Measurements from ENCODE around the gene RARS1. TPM values are rescaled to one million over a fixed set of nuclear protein-coding genes. Genes with fewer than 3 reads are reported as not detected.

Gene RARS1
- total RNA-seq, 1 experiment from 2014 or later = 137 TPM

DNA sequence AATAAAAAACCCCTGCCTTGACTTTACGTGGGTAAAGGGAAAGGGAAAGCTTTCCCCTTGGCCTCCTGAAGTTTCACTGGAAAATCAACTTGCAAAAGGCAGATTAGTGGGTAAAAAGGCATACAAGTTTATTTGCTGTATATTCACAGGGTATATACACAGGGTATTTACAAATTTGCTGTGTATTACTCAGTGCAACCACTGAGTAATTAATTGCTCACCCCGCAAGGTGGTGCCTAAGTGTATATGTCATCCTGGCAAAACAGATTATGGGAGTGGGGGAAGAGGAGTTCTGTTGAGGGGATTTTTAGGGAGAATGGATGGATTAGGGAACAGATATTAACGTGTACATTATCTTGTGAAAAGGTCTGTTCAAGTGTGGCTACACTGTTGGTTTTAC, 7.1 kb upstream of the RARS1 start:
- peak overlapping the region; percentile 22 for H3K27ac Mint-ChIP-seq (ENCODE audit: unreplicated experiment)
- no peaks in the 10 kb centered on the region for H3K9me3 Mint-ChIP-seq (ENCODE audit: low read depth, unreplicated experiment)
- H3K4me1 Mint-ChIP-seq (ENCODE audit: low read depth, unreplicated experiment) = no peaks in the 10 kb centered on the region
- DNase-seq = no peak
- BruUV-seq (replicated peaks) = no TSS peak
- peaks cover 30% of the 10 kb centered on the region for H3K36me3 Mint-ChIP-seq (ENCODE audit: insufficient read depth, unreplicated experiment)
- intact Hi-C loops (cut with micrococcal nuclease; ENCODE audit: unreplicated experiment) = no loop called here
- no peaks in the 10 kb centered on the region for H3K27me3 Mint-ChIP-seq (ENCODE audit: unreplicated experiment)
- CTCF ChIA-PET = no interaction called here
- TF ChIP-seq, protein P1, sequence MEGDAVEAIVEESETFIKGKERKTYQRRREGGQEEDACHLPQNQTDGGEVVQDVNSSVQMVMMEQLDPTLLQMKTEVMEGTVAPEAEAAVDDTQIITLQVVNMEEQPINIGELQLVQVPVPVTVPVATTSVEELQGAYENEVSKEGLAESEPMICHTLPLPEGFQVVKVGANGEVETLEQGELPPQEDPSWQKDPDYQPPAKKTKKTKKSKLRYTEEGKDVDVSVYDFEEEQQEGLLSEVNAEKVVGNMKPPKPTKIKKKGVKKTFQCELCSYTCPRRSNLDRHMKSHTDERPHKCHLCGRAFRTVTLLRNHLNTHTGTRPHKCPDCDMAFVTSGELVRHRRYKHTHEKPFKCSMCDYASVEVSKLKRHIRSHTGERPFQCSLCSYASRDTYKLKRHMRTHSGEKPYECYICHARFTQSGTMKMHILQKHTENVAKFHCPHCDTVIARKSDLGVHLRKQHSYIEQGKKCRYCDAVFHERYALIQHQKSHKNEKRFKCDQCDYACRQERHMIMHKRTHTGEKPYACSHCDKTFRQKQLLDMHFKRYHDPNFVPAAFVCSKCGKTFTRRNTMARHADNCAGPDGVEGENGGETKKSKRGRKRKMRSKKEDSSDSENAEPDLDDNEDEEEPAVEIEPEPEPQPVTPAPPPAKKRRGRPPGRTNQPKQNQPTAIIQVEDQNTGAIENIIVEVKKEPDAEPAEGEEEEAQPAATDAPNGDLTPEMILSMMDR (IDR thresholded peaks at IDR 0.05; ENCODE audit: unreplicated experiment) = no peak
- H3K4me3 Mint-ChIP-seq (ENCODE audit: low read depth, unreplicated experiment) = no peak overlapping the region

DNA sequence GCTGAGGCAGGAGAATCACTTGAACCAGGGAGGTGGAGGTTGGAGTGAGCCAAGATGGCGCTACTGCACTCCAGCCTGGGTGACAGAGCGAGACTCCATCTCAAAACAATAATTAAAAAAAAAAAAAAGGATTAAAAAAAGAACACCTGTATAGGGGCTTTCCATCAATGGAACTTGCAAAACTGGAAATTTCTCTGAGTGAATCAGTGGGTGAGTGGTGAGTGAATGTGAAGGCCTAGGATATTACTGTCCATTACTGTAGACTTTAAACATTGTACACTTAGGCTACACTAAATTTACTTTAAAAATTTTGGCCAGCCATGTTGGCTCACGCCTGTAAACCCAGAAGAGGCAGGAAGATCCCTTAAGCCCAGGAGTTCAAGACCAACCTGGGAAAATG, 5.7 kb upstream of the RARS1 start:
- Mint-ChIP-seq H3K36me3 (ENCODE audit: insufficient read depth, unreplicated experiment) (peaks cover 23% of the 10 kb centered on the region), H3K4me3 (ENCODE audit: low read depth, unreplicated experiment) (no peak overlapping the region), H3K27ac (ENCODE audit: unreplicated experiment) (no peak overlapping the region), H3K9me3 (ENCODE audit: low read depth, unreplicated experiment) (no peaks in the 10 kb centered on the region), H3K4me1 (ENCODE audit: low read depth, unreplicated experiment) (no peaks in the 10 kb centered on the region), H3K27me3 (ENCODE audit: unreplicated experiment) (no peaks in the 10 kb centered on the region)
- TF ChIP-seq, protein P1 (IDR thresholded peaks at IDR 0.05; ENCODE audit: unreplicated experiment) = no peak
- intact Hi-C loops (cut with micrococcal nuclease; ENCODE audit: unreplicated experiment) = no loop called here
- CTCF ChIA-PET = no interaction called here
- no peak for DNase-seq
- no TSS peak for BruUV-seq (replicated peaks)

DNA sequence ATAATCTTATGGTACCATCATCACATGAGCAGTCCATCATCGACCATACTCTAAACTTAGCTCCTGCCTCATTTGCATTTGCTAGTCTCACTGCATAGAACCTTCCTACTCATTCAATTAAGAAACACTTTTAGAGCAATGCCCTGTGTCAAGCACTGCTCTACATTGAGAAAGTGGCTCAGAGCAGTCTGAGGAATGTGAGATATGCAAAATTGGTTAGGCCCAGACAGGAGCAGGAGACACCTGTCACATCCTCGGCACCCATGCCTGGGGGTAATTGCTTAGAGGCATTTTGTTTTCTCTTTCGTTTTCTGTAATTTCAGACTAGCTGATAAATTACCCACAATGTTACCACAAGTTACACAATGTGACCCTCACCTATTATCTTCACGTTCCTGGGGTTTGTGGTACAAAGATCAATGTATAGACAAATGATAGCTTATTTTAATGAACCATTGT, 4.9 kb upstream of the RARS1 start:
- Mint-ChIP-seq H3K9me3 (ENCODE audit: low read depth, unreplicated experiment) (no peaks in the 10 kb centered on the region), H3K4me1 (ENCODE audit: low read depth, unreplicated experiment) (peaks cover 7% of the 10 kb centered on the region), H3K27ac (ENCODE audit: unreplicated experiment) (no peak overlapping the region), H3K36me3 (ENCODE audit: insufficient read depth, unreplicated experiment) (peaks cover 30% of the 10 kb centered on the region), H3K4me3 (ENCODE audit: low read depth, unreplicated experiment) (no peak overlapping the region), H3K27me3 (ENCODE audit: unreplicated experiment) (no peaks in the 10 kb centered on the region)
- TF ChIP-seq, protein P1 (IDR thresholded peaks at IDR 0.05; ENCODE audit: unreplicated experiment) = no peak
- no peak for DNase-seq
- CTCF ChIA-PET = no interaction called here
- intact Hi-C loops (cut with micrococcal nuclease; ENCODE audit: unreplicated experiment) = no loop called here
- BruUV-seq (replicated peaks) = no TSS peak

DNA sequence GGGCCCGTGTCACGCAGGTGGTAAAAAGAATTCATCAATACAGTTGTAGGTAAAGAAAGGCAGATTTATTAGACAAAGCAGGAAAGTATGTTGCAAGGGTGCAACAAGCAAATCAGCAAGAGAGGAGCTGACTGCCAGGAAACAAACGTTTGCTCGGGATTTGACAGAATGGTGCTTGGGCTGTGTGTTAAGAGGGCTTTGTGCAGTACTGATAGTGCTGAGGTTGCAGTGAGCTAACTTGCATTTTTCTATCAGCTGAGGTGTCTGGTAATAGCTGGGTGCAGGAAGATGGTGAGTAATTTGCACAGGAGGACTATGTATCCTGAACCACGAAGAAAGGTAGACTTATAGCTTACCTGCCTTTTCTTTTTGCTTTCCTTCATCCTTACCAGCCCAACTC, 3.9 kb upstream of the RARS1 start:
- H3K36me3 Mint-ChIP-seq (ENCODE audit: insufficient read depth, unreplicated experiment) = peaks cover 31% of the 10 kb centered on the region
- H3K4me3 Mint-ChIP-seq (ENCODE audit: low read depth, unreplicated experiment) = no peak overlapping the region
- no peak overlapping the region for H3K27ac Mint-ChIP-seq (ENCODE audit: unreplicated experiment)
- H3K9me3 Mint-ChIP-seq (ENCODE audit: low read depth, unreplicated experiment) = no peaks in the 10 kb centered on the region
- no peak for DNase-seq
- intact Hi-C loops (cut with micrococcal nuclease; ENCODE audit: unreplicated experiment) = no loop called here
- no TSS peak for BruUV-seq (replicated peaks)
- peaks cover 12% of the 10 kb centered on the region for H3K4me1 Mint-ChIP-seq (ENCODE audit: low read depth, unreplicated experiment)
- H3K27me3 Mint-ChIP-seq (ENCODE audit: unreplicated experiment) = no peaks in the 10 kb centered on the region
- CTCF ChIA-PET = no interaction called here
- TF ChIP-seq, protein P1 (IDR thresholded peaks at IDR 0.05; ENCODE audit: unreplicated experiment) = no peak

All from Calu3 (cell line).